ENCODE results near the gene RTN4R. TPM values are rescaled to one million over a fixed set of nuclear protein-coding genes. Genes with fewer than 3 reads are reported as not detected.

RTN4R gene
- total and polyA plus RNA-seq, 2 of the 4 experiments (the other 2 are of a cell fraction), result 0.18 to 0.94 TPM

GRCh38 chr22:20193761-20194494, 74.2 kb downstream of the RTN4R start:
- Histone ChIP-seq H3K9ac (ENCODE audit: low read depth, low read length) (no peak overlapping the region), H2AFZ (replicated peaks; ENCODE audit: low read length, poor library complexity) (no peak overlapping the region), H3K27ac (ENCODE audit: insufficient read depth, low read length) (no peak overlapping the region), H3K56ac (ENCODE audit: extremely low read depth, insufficient read depth, low read length) (no peak overlapping the region), H2BK120ac (ENCODE audit: low read depth, low read length) (no peak overlapping the region), H3K9me1 (ENCODE audit: insufficient read depth, low read length) (no peaks in the 10 kb centered on the region), H3K4me2 (ENCODE audit: low read depth, low read length) (no peak overlapping the region), H3K36me3 (ENCODE audit: control insufficient read depth, insufficient read depth, low read length) (no peaks in the 10 kb centered on the region), H3K14ac (replicated peaks; ENCODE audit: low read depth, low read length) (no peak overlapping the region), H2AK5ac (ENCODE audit: low read depth, low read length) (no peak overlapping the region), H4K8ac (ENCODE audit: low read depth in 2 of 2, low read length in 2 of 2) (no peak overlapping the region), H3K9me3 (ENCODE audit: control insufficient read depth, insufficient read depth, low read length) (no peaks in the 10 kb centered on the region), H4K91ac (ENCODE audit: insufficient read depth, low read depth, low read length) (no peak overlapping the region), H2AK9ac (replicated peaks; ENCODE audit: low read depth, low read length, poor library complexity) (no peak overlapping the region), H2BK15ac (ENCODE audit: low read depth, low read length) (no peak overlapping the region), H3K18ac (ENCODE audit: low read depth, low read length) (no peak overlapping the region), H3K79me1 (ENCODE audit: low read depth in 1 of 2, low read length in 2 of 2) (no peaks in the 10 kb centered on the region), H2BK20ac (ENCODE audit: low read depth, low read length) (no peak overlapping the region), H3K23ac (ENCODE audit: low read depth, low read length) (no peak overlapping the region), H3K4ac (ENCODE audit: low read depth, low read length) (no peak overlapping the region), H3K4me1 (ENCODE audit: control insufficient read depth, insufficient read depth, low read length) (no peaks in the 10 kb centered on the region), H2BK5ac (ENCODE audit: low read depth, low read length, poor library complexity, severe bottlenecking) (no peak overlapping the region), H3K27me3 (ENCODE audit: control insufficient read depth, insufficient read depth, low read length) (peaks cover 44% of the 10 kb centered on the region), H4K5ac (ENCODE audit: low read depth, low read length) (no peak overlapping the region), H4K20me1 (ENCODE audit: insufficient read depth, low read length) (no peaks in the 10 kb centered on the region), H3K4me3 (ENCODE audit: insufficient read depth, low read depth, low read length) (no peak overlapping the region)
- dilution Hi-C loops (cut with HindIII; ENCODE audit: low sequenced_read_pairs, unreplicated experiment), result no loop called here
- WGBS, 2 experiments (ENCODE audit: extremely low coverage in 2 of 2, insufficient read length in 1 of 2), result no CpG with 5 or more reads among the region's 17 CpGs
- ATAC-seq (ENCODE audit: low read depth), result no peak
- intact Hi-C loops (cut with micrococcal nuclease), result no loop called here
- in situ Hi-C loops (cut with MboI; ENCODE audit: low sequenced_read_pairs), result no loop called here
- BruUV-seq (replicated peaks), result no TSS peak
- CTCF ChIA-PET, result no interaction called here
- DNase-seq, result no peak
- TF ChIP-seq SMC3 (IDR thresholded peaks at IDR 0.05; ENCODE audit: low read depth, low read length), result no peak
- no peak for TF ChIP-seq RCOR1 (IDR thresholded peaks at IDR 0.05; ENCODE audit: insufficient replicate concordance, low read length)
- POLR2A ChIA-PET (ENCODE audit: unreplicated experiment), result no interaction called here

Measured in IMR-90 (cell line).